GM19035 (cell line): ENCODE measurements around the gene GMDS.

Experiments used
- ATAC-seq: cut with Tn5 transposase; IDR thresholded peaks from one replicate; pipeline ENCODE4 v1.9.1; 2021; ENCODE audit not compliant: unreplicated experiment

GMDS gene

DNA sequence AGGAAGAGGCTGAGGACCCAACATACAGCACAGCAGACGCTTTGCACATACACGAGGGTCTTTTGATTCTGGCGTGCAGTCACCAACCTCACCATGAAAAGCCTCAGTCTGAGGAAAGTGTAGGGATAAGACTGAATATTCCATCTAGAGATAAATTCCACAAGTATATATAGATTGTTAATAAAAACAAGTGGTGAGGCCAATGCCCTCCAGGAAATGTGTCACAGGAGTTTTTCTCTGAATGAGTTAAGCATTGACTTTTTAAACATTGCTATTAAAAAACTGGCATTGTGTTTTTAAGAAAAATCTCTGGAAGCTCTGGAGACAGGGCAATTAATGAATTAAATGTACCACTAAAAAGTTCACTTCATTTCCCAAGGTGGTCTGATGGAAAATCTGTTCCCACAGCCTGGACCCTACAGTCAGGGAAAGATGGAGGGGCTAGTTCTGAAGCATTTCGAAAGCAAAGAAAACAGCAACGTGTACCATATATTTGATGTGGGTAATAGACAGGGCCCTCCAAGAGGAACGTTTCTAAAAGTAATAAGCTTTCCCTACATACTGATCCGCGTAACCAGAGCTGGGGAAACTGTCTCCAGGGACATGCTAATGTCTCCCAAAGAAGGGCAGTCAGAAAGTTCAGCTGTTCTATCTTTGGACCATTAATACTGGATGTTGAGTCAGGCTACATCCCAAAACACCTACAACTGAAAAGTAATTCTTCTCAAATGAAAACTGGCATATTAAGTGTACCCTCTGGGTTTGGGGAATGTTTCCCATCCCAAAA, 334.6 kb downstream of the GMDS start:
- ATAC-seq = no peak

- no peak for ATAC-seq
Measured at GRCh38 chr6:1908784-1909183, 336.6 kb downstream of the GMDS start.

DNA sequence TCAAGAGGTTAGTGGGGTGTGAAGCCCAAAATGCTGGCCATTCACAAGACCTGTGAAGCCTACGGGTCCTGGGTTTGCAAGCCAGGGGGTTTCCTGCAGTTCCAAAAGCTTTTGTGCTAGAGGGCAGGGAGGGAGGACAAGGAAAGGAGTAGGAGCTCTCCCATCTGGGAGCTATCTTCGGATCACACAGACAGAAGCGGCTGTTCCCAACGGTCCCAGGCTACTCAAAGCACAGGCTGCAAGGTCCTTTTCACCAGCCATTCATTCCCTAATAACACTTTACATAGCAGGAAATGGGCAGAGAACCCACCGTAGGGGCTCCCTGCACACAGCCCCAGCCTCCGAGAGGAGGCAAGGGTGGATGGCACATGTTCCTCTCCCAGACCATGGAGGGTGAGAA, 338.8 kb downstream of the GMDS start:
- ATAC-seq = no peak

GRCh38 chr6:1906014-1906413, 339.4 kb downstream of the GMDS start:
- ATAC-seq = no peak

- no peak for ATAC-seq
Measured at GRCh38 chr6:1904898-1905297, 340.5 kb downstream of the GMDS start.

DNA sequence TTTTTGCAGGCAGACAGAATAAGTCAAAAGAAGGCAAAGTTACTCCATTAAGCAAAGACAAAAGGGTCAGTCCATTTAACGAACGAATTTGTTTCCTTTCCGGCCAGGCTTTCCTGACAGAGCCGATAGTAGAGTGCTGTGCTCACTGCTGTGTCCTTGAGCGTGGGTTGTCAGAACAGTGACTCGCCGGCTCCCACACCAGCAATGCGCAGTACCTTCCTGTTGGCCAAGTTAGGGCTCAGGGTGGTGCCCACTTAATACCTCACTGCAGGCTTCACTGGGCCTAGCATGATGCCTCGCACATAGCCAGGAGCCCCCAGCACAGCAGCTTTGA, 341.0 kb downstream of the GMDS start:
- ATAC-seq = no peak

DNA sequence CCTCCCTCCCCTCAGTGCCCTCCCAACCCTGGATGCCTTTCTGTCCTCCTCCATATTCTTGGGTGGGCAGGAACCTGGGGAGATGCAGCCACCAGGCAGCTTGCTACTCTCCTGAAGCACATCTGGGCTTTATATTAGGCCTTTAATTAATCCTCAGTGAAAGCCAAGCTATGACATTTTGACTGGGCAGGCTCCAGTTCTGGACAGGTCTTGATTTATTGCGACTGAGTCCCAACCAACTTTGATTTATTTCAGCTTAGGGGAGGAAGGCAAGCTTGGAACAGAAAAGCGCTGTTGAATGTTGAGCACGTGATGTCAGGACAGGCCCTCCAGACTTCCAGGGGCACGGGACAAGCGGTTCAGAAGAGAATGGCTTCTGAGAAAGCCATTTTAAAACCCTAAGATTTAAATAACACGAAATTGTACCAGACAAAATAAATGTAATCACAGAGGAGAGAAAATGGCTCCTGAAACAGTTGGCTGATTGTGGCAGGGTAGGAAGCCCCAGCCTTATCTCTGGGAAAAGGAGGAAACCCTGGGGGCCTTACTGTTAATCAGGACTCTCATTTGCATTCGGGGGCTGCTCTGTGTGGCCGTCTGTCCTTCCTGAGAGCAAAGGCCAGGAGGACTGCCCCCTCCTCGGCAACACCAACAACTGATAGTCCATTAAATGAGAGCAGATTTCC, 341.5 kb downstream of the GMDS start:
- ATAC-seq = no peak

GRCh38 chr6:1901556-1901955, 343.8 kb downstream of the GMDS start:
- ATAC-seq = no peak

DNA sequence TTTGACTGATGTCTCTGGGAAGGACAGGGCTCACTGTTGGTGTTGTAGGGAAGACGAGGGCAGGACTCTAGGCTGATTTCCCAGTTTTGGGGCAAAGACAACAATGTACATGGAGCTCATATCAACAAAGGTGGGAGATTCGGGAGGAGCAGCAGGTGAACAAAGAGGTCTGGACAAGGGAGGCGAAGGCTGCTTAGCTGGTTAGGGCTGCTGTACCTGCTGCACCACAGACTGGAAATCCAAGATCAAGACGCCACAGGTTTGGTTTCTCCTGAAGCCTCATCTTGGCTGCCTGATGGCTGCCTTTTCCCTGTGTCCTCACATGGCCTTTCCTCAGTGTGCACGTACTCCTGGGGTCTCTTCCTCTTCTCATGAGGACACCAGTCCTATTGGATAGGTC, 348.5 kb downstream of the GMDS start:
- no peak for ATAC-seq

DNA sequence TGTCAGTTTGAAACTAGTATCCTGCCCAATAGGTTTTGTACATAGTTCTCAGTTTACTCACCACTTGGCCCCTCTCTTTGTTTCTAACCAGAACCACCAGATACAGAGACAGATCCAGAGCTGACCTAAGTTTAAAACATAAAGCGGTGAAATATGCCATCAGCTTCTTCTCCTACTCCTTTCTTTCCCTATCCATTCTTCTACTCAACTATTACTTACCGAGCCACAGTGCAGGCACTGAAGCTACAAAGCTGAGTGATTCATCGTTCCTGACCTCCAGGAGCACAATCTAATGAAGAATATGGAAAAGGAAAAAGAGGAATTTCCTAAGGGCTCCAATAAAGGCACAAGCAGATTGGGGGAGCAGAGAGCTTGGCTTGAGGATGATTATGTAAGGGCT, 349.7 kb downstream of the GMDS start:
- no peak for ATAC-seq

- ATAC-seq = no peak
Measured at GRCh38 chr6:1894954-1895353, 350.5 kb downstream of the GMDS start.

DNA sequence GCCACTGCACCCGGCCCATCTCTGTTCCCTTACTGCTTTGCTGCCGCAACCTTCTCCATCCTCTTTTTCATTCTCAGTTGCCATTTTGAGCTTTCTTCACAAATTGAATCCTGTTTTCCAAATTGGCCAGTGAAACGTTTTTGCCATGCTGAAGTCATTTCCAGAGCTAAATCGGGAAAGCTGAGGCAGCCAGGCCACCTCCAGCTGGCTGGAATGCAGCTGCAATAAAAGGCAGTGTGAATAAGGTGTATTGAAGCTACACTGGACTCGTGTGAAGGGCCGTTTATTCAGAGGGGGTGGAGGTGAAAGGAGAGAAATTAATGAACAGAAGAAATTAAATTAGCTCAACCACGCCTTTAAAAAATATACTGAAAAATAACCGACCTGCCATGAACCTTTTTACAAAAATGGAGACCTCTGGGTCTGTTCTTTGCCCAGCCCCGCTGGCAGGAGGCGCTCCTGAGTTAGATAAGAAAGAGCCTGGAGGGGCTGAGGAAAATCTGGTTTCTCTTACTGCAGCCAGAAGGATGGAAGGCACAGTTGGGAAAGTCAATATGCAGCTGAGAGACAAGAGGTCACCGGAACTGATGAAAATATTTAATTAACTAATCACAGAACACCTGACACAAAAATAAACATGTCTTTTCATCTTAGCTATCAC, 351.8 kb downstream of the GMDS start:
- ATAC-seq = no peak

DNA sequence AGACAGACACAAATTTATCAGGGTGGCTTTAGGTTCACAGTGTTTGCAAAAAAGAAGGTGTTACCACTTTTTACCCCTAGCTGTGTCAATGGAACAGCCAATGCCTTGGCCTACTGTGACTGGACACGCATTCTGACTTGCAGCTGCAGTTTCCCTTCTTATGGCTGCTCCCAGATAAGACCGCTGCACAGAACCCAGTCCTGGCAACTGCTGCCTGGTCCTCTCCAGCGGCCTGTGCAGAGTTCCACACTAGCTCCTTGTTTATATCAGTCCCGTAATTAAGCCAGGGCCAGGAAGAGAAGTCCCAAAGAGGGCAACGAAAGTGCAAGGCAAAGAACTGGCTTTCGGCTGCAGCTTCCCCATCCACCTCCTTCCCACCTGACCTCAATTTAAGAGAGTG, 352.7 kb downstream of the GMDS start:
- ATAC-seq = no peak

GRCh38 chr6:1890987-1891386, 354.4 kb downstream of the GMDS start:
- ATAC-seq = no peak

DNA sequence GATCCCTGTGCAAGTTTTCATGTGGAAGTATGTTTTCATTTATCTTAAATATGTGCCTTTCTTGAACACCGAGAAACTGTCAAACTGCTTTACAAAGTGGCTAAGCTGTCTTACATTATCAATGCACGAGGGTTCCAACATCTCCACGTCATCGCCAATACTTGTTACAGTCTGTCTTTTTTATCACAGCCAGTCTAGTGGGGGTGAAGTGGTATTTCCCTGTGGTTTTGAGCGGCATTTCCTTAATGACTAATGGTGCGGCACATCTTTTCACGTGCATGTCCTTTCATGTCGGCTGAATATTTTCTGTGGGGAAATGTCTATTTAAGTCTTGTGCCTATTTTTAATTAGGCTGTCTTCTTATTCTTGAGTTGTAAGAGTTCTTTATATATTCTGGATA, 355.3 kb downstream of the GMDS start:
- no peak for ATAC-seq

- ATAC-seq = no peak
Measured at GRCh38 chr6:1885576-1886011, 359.8 kb downstream of the GMDS start.

DNA sequence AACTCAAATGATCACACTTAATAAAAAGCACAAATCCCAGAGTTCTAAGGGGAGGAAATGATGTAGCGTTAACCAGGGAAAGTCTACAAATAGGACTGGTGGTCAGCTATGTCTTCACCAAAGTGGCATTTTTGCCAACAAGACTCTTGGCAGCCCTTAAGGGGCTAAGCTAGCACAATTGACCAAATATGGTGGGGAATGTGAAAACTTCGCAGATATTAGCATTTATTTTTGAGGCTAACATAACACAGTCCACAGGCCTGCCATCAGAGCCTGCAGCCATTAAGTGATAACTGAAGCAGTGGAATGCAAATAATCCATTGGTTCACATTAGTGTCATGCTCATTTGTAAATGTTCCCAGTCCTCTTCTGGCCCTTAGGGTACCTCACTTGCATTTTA, 361.1 kb downstream of the GMDS start:
- ATAC-seq = no peak

DNA sequence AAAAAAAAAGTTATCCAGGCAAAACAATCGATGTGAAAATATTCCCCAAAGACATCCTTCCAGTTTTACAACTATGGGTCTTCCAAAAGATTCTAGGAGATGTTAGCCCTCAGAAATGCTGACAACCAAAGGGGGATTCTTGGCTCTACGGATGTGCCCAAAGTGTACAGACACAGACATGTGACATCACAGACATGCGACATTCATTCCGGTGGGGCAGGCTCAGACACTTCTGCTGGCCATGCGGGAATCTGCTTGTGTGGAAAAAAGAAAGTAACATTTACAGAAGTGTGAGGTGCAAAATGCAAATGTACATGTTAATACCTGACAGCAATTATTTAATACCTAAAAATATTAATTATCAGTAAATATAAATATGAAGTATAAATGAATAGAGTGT, 367.1 kb downstream of the GMDS start:
- no peak for ATAC-seq

DNA sequence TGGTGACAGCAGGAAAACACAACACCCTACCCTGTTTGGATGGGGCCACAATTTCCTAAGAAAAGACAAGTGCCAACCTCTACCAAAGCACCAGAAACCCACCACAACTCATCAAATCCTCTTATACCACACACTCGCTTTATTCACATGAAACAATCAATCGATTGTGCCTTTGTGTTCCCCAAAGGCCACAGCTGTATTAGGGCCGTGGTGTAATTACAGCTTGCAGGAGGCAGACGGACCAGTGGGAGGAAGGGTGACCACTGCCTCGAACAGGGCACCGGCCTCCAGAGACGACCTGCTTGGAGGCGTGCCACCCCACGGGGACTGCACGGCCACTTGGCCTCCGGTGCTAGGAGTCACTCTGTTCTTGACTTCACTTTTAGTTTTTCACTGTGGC, 371.6 kb downstream of the GMDS start:
- ATAC-seq = no peak

DNA sequence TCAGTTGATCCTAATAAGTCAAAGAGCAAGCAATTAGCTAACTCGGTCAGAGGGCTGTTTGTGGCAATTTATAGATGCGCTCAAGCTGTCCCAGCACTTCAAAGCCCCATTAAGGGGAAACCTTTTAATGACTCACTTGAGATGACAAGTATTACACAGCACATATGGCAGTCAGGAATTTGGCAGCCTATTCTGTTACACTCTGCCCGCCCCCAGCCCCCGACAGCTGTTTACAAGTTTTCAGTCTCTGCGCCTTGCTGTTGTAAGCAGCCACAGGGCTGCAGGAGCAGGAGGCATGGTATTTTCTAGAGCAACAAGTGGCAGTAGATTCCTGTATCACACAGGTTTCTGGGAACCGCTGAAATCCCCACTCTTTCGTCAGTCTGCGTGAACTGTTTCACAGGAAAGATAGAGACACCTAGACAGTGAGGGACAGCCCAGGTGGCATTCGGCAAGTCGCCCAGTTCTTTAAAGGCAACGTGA, 372.7 kb downstream of the GMDS start:
- ATAC-seq = no peak

DNA sequence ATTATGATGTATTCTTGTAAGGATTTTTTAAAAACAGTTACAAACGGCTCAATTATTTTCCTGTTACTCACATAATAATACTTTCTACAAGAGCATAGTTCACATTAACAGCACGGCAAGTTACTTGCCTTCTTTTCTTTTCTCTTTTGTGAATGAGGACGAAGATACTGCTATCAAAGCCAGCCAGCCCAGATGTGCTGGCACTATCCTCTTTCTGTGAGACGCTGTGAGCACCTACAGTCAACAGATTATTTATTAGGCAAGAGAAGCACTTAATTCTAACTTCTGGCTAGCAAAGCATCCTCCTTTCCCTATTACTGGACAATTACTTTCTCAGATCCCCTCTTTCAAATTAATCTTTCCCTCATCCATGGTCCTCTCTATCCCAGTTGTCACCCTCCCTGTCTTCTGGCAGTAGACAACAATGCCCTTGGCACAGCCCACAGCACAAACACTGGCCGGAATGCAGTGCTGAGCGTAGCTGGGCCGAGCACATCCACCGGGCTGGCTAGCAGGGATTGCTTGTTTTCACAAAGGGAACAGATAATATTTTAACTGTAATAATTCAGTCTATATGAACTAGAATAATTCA, 373.6 kb downstream of the GMDS start:
- ATAC-seq = no peak

GRCh38 chr6:1870932-1871331, 374.5 kb downstream of the GMDS start:
- ATAC-seq = no peak
